ENCODE measurements around the gene OR52I2.

- no peak for TF ChIP-seq CTCF (IDR thresholded peaks at IDR 0.05)
- TF ChIP-seq ZFX (IDR thresholded peaks at IDR 0.05; ENCODE audit: borderline replicate concordance), result no peak
These were observed 60.0 kb downstream of the OR52I2 start for GRCh38 chr11:4641501-4641900.
